ENCODE data around the gene CCDC182.

GRCh38 chr17:57740235-57740528 is 4.9 kb downstream of the CCDC182 start:
- TF ChIP-seq CTCF (IDR thresholded peaks at IDR 0.05), result no peak
- TF ChIP-seq EP300 (IDR thresholded peaks at IDR 0.05), result no peak
- no peak for TF ChIP-seq POLR2A (IDR thresholded peaks at IDR 0.05)

All from sigmoid colon (tissue), 4 donors.